ENCODE measurements around the gene CDH23.

DNA sequence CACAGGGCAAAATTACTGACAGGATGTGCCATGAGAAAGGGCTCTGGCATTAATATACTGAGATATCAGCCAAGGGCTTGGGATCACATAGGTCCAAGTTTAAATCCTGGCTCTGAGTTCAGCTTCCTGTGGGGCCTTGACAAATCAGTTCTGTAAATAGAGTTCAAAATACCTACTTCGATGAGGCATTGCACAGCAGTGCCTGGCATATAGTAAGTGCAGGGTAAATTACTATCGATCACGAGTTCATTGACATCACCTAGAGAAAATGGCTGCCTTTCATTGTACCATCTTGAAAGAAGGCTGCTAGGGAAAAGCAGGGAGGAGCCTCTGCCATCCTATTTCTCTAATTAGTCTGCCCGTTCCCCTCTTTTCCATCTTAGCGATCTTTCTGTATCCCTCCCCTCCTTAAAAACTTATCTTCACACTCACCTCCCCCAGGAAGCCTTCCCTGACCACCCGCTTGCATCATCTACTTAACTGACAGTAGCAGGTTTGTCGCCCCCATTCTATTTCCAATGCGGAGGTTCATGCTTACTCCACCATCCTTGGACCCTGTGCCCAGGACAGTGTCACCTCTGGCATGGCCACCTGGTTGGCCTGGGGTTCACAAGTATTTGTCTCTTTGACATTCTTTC, 198.3 kb downstream of the CDH23 start:
- TF ChIP-seq, protein P1, sequence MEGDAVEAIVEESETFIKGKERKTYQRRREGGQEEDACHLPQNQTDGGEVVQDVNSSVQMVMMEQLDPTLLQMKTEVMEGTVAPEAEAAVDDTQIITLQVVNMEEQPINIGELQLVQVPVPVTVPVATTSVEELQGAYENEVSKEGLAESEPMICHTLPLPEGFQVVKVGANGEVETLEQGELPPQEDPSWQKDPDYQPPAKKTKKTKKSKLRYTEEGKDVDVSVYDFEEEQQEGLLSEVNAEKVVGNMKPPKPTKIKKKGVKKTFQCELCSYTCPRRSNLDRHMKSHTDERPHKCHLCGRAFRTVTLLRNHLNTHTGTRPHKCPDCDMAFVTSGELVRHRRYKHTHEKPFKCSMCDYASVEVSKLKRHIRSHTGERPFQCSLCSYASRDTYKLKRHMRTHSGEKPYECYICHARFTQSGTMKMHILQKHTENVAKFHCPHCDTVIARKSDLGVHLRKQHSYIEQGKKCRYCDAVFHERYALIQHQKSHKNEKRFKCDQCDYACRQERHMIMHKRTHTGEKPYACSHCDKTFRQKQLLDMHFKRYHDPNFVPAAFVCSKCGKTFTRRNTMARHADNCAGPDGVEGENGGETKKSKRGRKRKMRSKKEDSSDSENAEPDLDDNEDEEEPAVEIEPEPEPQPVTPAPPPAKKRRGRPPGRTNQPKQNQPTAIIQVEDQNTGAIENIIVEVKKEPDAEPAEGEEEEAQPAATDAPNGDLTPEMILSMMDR (IDR thresholded peaks at IDR 0.05) = no peak
- TF ChIP-seq EP300 (IDR thresholded peaks at IDR 0.05) = no peak
- TF ChIP-seq POLR2A (IDR thresholded peaks at IDR 0.05) = no peak
